Stimulated activated CD4-positive, alpha-beta T cell treated with anti-CD3 and anti-CD28 coated beads, Interleukin-1b, Interleukin-23, amount 100 ng/mL, for 1 hour (primary cell): ENCODE data around the gene BLOC1S4.

Experiments used
- DNase-seq, 2 donors: peaks; one replicate each; pipeline ENCODE4 v3.0.0-alpha.2; 2020; ENCODE audit warnings: low read depth in 2 of 2

Gene BLOC1S4

DNA sequence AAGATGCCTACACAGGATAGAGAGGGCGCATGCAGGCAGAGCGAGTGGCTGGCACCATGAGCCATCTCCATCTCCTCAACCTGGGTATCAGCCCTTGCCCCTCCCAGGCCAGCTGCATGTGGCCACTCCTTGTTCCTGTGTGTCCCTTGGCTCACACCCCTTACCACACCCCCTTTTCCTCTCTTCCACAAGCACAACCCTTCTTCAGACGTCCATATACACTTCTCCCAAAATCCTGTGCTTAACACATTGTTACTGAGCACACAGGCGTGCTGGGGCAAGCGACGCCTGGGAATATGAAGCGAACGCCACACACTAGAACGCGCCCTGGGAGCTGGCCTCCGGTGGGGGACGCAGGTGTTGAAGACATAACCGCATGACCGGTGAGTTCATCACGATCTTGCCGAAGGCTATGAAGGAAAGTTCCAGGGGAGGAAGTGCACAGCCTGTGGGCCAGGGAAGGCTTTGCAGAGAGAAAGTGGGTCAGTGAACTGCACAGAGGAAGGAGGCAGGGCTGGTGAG, 47.4 kb downstream of the BLOC1S4 start:
- DNase-seq: no peak

DNA sequence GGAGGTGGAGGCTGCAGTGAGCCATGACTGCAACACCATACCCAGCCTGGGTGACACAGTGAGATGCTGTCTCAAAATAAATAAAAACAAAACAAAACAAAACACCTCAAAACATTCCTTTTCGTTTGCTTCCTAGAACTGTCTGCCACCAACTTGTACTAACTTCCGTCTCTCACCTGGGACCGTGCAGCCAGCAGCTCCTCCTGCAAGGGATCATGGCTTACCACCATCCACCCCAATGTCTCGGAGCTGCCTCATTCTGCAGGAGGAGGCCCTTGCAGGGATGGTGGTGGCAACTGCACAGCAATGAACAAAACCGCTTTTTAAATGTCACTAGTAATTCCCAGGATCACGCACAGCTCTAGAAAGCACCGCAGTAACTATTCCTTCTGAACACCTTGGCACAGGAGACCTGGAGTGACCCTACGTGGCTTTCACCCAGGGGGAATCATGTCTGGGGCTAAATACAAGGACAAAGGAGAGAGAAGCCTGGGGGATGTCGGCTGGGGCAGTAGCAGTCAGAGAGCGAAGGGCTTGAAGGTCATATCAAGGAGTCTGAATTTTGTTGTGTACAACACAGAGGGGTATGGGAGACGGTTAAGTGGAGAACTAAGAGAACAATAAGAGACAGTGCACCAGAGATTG, 49.1 kb downstream of the BLOC1S4 start:
- no peak for DNase-seq

GRCh38 chr4:6765703-6766102, 49.7 kb downstream of the BLOC1S4 start:
- no peak for DNase-seq
